ENCODE data around the gene RNF31.
A peak's percentile ranks its signal among the peaks of the same experiment; 100 is the strongest.

- 0 out of 2 replicates have a peak, but pooled peaks have one; percentile 8 for TF ChIP-seq MXI1 (IDR thresholded peaks at IDR 0.05; ENCODE audit: low read depth, low read length)
- no peak for TF ChIP-seq USF1 (IDR thresholded peaks at IDR 0.05; ENCODE audit: borderline replicate concordance, low read depth)
- no peak for TF ChIP-seq GABPA (IDR thresholded peaks at IDR 0.05; ENCODE audit: low read depth)
- no peak for TF ChIP-seq RAD21 (IDR thresholded peaks at IDR 0.05; ENCODE audit: low read length)
- 0 out of 2 replicates have a peak, but pooled peaks have one; percentile 7 for TF ChIP-seq MAX (IDR thresholded peaks at IDR 0.05; ENCODE audit: low read depth)
- no peak for TF ChIP-seq CTCF (IDR thresholded peaks at IDR 0.05)
Measured at GRCh38 chr14:24147761-24148428, 597 bp downstream of the RNF31 start.

Measured in SK-N-SH (cell line).